ENCODE measurements around the gene CHTF18.

The CHTF18 gene

GRCh38 chr16:760545-761343 is 27.7 kb upstream of the CHTF18 start, which contains the start of gene MSLN:
Gene MSLN, plus strand, starts transcription at chr16:760734. Its CDS starts 1,947 bp downstream, at chr16:762681.
- DNase-seq (ENCODE audit: low read depth in 2 of 2): no peak

GRCh38 chr16:761625-762513 is 26.6 kb upstream of the CHTF18 start:
- DNase-seq (ENCODE audit: low read depth in 2 of 2): no peak

- DNase-seq (ENCODE audit: low read depth in 2 of 2): no peak
Measured at GRCh38 chr16:762595-763268, 25.7 kb upstream of the CHTF18 start.

- no peak for DNase-seq (ENCODE audit: low read depth in 2 of 2)
Measured at GRCh38 chr16:763369-764183, 24.8 kb upstream of the CHTF18 start.

- no peak for DNase-seq (ENCODE audit: low read depth in 2 of 2)
Measured at GRCh38 chr16:764184-764750, 24.2 kb upstream of the CHTF18 start.

- DNase-seq (ENCODE audit: low read depth in 2 of 2): no peak
Measured at GRCh38 chr16:764848-765487, 23.5 kb upstream of the CHTF18 start.

GRCh38 chr16:765488-765865 is 22.9 kb upstream of the CHTF18 start:
- no peak for DNase-seq (ENCODE audit: low read depth in 2 of 2)

- no peak for DNase-seq (ENCODE audit: low read depth in 2 of 2)
Measured at GRCh38 chr16:766008-766819, 22.2 kb upstream of the CHTF18 start.

- DNase-seq (ENCODE audit: low read depth in 2 of 2): no peak
Measured at GRCh38 chr16:766820-767640, 21.4 kb upstream of the CHTF18 start.

GRCh38 chr16:767743-768235 is 20.6 kb upstream of the CHTF18 start:
- no peak for DNase-seq (ENCODE audit: low read depth in 2 of 2)

GRCh38 chr16:768428-768827 is 20.0 kb upstream of the CHTF18 start:
- no peak for DNase-seq (ENCODE audit: low read depth in 2 of 2)

GRCh38 chr16:769184-769784 is 19.1 kb upstream of the CHTF18 start:
- no peak for DNase-seq (ENCODE audit: low read depth in 2 of 2)

- no peak for DNase-seq (ENCODE audit: low read depth in 2 of 2)
Measured at GRCh38 chr16:769934-770333, 18.5 kb upstream of the CHTF18 start.

GRCh38 chr16:770411-770810 is 18.0 kb upstream of the CHTF18 start:
- no peak for DNase-seq (ENCODE audit: low read depth in 2 of 2)

GRCh38 chr16:772959-773358 is 15.5 kb upstream of the CHTF18 start:
- no peak for DNase-seq (ENCODE audit: low read depth in 2 of 2)

GRCh38 chr16:774086-775001 is 14.1 kb upstream of the CHTF18 start:
- DNase-seq (ENCODE audit: low read depth in 2 of 2): no peak

GRCh38 chr16:775236-775796 is 13.1 kb upstream of the CHTF18 start:
- DNase-seq (ENCODE audit: low read depth in 2 of 2): no peak
